HG03457 (cell line): ENCODE measurements around the gene NTN5.
"Not testable (repeated sequence)": the region's sequence is repeated elsewhere in the genome, so short reads cannot be mapped to it uniquely, and the experiment has no call there.

Experiments used
- ATAC-seq: cut with Tn5 transposase; IDR thresholded peaks from one replicate; pipeline ENCODE4 v1.9.1; 2021; ENCODE audit warnings: moderate number of reproducible peaks; ENCODE audit not compliant: unreplicated experiment

Gene NTN5

GRCh38 chr19:48645620-48646000 is 27.2 kb downstream of the NTN5 start:
- no peak for ATAC-seq

GRCh38 chr19:48644839-48645619 is 27.8 kb downstream of the NTN5 start:
- ATAC-seq = no peak

GRCh38 chr19:48644355-48644754 is 28.5 kb downstream of the NTN5 start:
- ATAC-seq = no peak

- no peak for ATAC-seq
Observed at GRCh38 chr19:48642862-48643261, 30.0 kb downstream of the NTN5 start.

- no peak for ATAC-seq
Observed at GRCh38 chr19:48641850-48642249, 31.0 kb downstream of the NTN5 start.

- no peak for ATAC-seq
Observed at GRCh38 chr19:48639483-48640375, 33.1 kb downstream of the NTN5 start.

GRCh38 chr19:48638831-48639381 is 33.9 kb downstream of the NTN5 start:
- no peak for ATAC-seq

GRCh38 chr19:48637948-48638830 is 34.6 kb downstream of the NTN5 start:
- peak; percentile 8 for ATAC-seq

GRCh38 chr19:48637449-48637947 is 35.3 kb downstream of the NTN5 start:
- peak; percentile 46 for ATAC-seq

- ATAC-seq = no peak
Observed at GRCh38 chr19:48636859-48637448, 35.9 kb downstream of the NTN5 start, which contains the start of gene DBP. Gene DBP (minus strand): TSS chr19:48637379. CDS start chr19:48636994, 385 bp downstream.

GRCh38 chr19:48635966-48636858 is 36.6 kb downstream of the NTN5 start:
- no peak for ATAC-seq

GRCh38 chr19:48635263-48635965 is 37.4 kb downstream of the NTN5 start:
- no peak for ATAC-seq

GRCh38 chr19:48634424-48635262 is 38.2 kb downstream of the NTN5 start:
- peak; percentile 33 for ATAC-seq

GRCh38 chr19:48634036-48634342 is 38.8 kb downstream of the NTN5 start:
- no peak for ATAC-seq

- no peak for ATAC-seq
Observed at GRCh38 chr19:48633148-48634035, 39.4 kb downstream of the NTN5 start.

- no peak for ATAC-seq
Observed at GRCh38 chr19:48632692-48633147, 40.1 kb downstream of the NTN5 start.

- not testable (repeated sequence) for ATAC-seq
Observed at GRCh38 chr19:48632286-48632685, 40.5 kb downstream of the NTN5 start.
